NT2/D1 (cell line): ENCODE results near the gene TATDN3.

Source experiments
- SUZ12 ChIP-seq: IDR thresholded peaks from 2 replicates; pipeline ENCODE4 v1.6.1; 2011; ENCODE audit not compliant: insufficient read length, insufficient read depth; ENCODE audit errors: extremely low read depth
- YY1 ChIP-seq: IDR thresholded peaks from 2 replicates; pipeline ENCODE4 v1.6.1; 2011; ENCODE audit not compliant: insufficient read length, insufficient read depth
- ZNF274 ChIP-seq: IDR thresholded peaks from 2 replicates; pipeline ENCODE4 v1.6.1; 2011; ENCODE audit warnings: mild to moderate bottlenecking, low read depth, low read length

GRCh38 chr1:212746546-212746945, 45.1 kb upstream of the TATDN3 start:
- TF ChIP-seq YY1 (no peak), ZNF274 (no peak), SUZ12 (no peak)
